Activated naive CD4-positive, alpha-beta T cell treated with anti-CD3 and anti-CD28 coated beads, Interleukin-2, amount 50 U/mL, for 72 hours (primary cell): ENCODE results near the gene BIVM. TPM values are rescaled to one million over a fixed set of nuclear protein-coding genes. Genes with fewer than 3 reads are reported as not detected.
A peak's percentile ranks its signal among the peaks of the same experiment; 100 is the strongest.

Experiments
- ATAC-seq, 2 donors: fragments of 150-1000 bp; cut with Tn5 transposase; 2 replicates each; pipeline ENCODE4 v1.10.0; 2021; ENCODE audit warnings: mild to moderate bottlenecking in 2 of 2, moderate library complexity in 2 of 2
- DNase-seq, 2 donors: peaks; one replicate each; pipeline ENCODE4 v3.0.0; 2021 to 2022; ENCODE audit warnings: low spot score in 2 of 2
- H3K27ac Mint-ChIP-seq, 2 donors: one replicate each; pipeline ENCODE4 v1.8.0; 2022; ENCODE audit warnings: mild to moderate bottlenecking in 2 of 2, mixed read lengths in 2 of 2
- H3K36me3 Mint-ChIP-seq, 2 donors: one replicate each; pipeline ENCODE4 v1.8.0; 2022; ENCODE audit warnings: mixed read lengths in 2 of 2
- H3K9me3 Mint-ChIP-seq, 2 donors: one replicate each; pipeline ENCODE4 v1.8.0; 2022; ENCODE audit warnings: mixed read lengths in 2 of 2
- total RNA-seq, 2 donors: library from RNA; stranded (reverse); gene quantifications; one replicate each; pipeline ENCODE4 v1.2.3, GENCODE V29; 2022

The BIVM gene, protein sequence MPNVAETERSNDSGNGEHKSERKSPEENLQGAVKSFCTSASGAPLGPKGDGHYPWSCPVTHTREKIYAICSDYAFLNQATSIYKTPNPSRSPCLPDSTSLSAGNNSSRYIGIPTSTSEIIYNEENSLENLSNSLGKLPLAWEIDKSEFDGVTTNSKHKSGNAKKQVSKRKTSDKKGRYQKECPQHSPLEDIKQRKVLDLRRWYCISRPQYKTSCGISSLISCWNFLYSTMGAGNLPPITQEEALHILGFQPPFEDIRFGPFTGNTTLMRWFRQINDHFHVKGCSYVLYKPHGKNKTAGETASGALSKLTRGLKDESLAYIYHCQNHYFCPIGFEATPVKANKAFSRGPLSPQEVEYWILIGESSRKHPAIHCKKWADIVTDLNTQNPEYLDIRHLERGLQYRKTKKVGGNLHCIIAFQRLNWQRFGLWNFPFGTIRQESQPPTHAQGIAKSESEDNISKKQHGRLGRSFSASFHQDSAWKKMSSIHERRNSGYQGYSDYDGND
- 10 to 100 TPM in 1 of 2 donors, 1 to 10 TPM in 1; 4.6 to 17.9 TPM for total RNA-seq

DNA sequence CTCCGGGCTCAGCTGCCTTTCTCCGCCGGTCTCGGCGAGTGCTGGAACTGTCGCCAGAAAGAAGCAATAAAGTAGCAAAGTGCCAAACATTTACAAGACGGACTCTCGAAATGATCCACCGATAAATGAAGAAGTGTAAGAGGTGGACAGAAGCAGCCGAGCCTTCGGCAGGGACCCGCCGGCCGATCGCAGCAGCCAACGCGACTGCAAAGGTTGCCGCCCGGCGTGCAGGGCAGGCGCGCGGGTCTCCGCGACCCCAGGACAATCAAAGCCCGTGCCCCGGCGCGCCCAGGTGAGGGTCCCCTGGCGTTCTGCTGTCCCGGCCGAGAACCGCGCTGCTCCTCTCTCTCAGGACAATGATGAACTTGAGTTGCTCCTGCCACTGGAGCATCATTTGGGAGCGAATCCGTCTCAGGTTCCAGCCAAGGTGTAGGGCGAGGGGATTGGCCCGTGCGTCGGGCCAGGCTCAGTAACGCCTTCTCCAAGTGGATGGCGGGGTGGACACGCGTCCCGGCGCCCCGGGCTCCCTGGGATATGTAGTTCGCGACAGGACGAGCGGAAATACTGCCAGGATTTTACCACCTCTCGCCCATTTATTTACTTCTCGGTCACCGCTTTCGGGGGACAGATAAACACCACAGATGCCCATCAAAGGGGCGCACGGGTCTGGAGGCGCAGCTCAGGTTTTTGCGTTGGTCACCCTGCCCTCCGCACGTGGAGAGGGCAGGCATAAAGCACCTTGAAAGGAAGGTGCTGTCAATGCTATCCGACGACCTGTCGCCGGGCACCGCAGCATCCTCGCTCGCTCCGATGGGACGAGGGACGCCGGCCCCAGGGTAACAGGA lies at the start of gene BIVM, which contains the start of gene POGLUT2:
BIVM (plus strand) TSS at position 539 of the 845 bp plus-strand sequence. CDS start 8,149 bp downstream, outside the sequence.
POGLUT2 (minus strand) TSS at position 396 of the 845 bp plus-strand sequence; CDS start at position 90, 306 bp downstream.
- Mint-ChIP-seq H3K36me3 (peaks cover 5 to 13% of the 10 kb centered on the region in 2 donors), H3K9me3 (no peaks in the 10 kb centered on the region), H3K27ac (peak within 1 kb of the TSS; percentile 72 to 82)
- ATAC-seq (peak; percentile 69 to 93), DNase-seq (peak; percentile 63 to 81)

DNA sequence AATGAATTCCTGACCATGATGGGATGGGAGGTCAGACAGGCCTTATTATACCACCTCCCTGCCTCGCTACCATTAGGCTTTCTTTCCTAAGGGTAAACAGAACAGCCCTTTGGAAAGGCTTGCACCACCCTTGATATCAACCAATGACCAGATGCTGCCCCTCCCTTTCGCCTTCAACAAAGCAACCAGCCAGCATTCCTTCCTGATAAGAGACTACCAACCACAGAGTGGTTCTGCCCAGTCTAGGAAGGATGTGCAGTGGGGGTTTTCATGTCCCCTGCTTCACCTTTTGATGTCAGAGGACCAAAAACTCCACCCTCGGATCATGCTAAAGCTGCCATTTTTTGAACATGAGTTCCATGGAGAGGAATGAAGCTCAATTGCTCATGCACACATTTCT lies 47.0 kb upstream of the BIVM start:
- ATAC-seq (no peak), DNase-seq (no peak)
- H3K9me3 Mint-ChIP-seq, result peaks cover 5% of the 10 kb centered on the region in 2 donors
- peaks cover 21 to 26% of the 10 kb centered on the region in 2 donors for H3K36me3 Mint-ChIP-seq
- no peak overlapping the region for H3K27ac Mint-ChIP-seq

DNA sequence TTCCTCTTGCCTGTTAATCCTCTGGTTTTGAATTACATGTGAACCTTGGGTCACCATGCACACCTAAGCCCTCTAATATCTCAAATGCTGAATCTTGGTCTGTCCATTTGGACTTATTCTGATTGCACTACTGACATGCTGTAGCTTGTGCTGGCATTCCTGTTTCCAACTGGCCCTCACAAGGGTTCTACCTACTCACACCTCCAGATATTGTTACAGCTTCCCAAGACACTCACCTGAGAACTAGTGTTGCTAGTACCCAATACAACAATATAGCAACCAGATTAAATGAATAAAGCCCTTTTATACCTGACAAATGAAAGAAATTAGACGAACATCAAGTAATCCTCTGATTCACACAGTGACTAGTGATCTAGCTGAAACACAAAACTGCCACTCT lies 41.9 kb upstream of the BIVM start:
- no peaks in the 10 kb centered on the region for H3K9me3 Mint-ChIP-seq
- no peak overlapping the region for H3K27ac Mint-ChIP-seq
- ATAC-seq, result no peak
- no peaks in the 10 kb centered on the region for H3K36me3 Mint-ChIP-seq
- DNase-seq, result no peak

DNA sequence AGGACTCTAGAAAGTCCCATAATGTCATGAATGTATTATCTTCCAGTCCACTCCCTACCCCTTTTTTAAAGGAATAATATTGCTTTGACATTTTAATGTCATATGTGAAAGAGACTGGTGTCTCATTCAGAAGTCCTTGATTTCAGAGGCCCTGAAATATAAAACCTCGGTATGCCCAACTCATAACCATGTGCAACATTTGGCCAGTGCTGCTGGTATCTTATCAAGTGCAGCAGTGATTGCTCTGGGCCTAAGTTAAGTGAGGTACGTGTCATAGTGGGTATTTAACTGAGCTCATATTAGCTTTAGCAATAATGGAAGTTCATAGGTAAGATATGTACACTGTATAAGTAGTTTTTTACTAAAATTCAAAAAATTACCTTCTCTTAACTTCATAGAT lies 40.1 kb upstream of the BIVM start:
- no peaks in the 10 kb centered on the region for H3K36me3 Mint-ChIP-seq
- H3K27ac Mint-ChIP-seq, result no peak overlapping the region
- H3K9me3 Mint-ChIP-seq, result no peaks in the 10 kb centered on the region
- DNase-seq (no peak), ATAC-seq (no peak)

DNA sequence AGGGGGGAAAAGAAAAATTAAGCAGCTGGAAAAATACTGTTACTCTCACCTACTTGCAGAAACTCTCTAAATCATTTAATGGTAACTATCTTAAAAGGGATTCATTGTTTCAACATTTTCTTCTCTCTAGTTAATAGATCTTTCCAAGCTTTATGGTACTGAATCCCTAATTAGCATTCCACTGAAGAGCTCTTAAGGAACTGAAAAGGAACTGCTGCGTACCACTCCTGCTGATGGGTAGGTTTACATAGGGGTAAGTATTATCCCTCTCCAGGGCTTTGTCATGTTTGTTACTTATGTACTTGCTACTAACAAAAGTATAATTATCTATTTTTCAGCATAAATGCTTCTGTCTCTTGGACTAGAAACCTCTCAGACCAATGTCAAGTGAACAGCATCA lies 37.8 kb upstream of the BIVM start:
- DNase-seq, result no peak
- H3K27ac Mint-ChIP-seq, result no peak overlapping the region
- no peak for ATAC-seq
- H3K9me3 Mint-ChIP-seq, result no peaks in the 10 kb centered on the region
- no peaks in the 10 kb centered on the region for H3K36me3 Mint-ChIP-seq

DNA sequence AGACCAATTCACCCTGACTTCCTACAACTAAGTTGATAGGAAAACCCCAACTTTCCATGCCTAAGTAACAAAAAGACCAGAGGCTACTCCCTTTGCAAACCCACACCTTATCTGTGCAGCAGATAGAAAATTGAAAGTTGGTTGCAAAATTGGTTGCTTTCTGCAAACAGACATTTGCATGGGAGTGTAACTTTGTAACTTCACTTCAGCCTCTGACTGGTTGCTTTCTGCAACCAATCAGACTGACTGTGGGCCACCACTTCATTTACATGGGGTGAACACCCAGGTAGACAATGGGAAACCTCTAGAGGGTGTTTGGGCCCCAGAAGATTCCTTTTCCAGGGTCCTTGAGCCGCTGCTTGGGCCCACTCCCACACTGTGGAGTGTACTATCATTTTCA lies 35.2 kb upstream of the BIVM start:
- no peaks in the 10 kb centered on the region for H3K9me3 Mint-ChIP-seq
- no peak overlapping the region for H3K27ac Mint-ChIP-seq
- DNase-seq (no peak), ATAC-seq (no peak)
- H3K36me3 Mint-ChIP-seq, result peaks cover 0 to 6% of the 10 kb centered on the region in 2 donors

DNA sequence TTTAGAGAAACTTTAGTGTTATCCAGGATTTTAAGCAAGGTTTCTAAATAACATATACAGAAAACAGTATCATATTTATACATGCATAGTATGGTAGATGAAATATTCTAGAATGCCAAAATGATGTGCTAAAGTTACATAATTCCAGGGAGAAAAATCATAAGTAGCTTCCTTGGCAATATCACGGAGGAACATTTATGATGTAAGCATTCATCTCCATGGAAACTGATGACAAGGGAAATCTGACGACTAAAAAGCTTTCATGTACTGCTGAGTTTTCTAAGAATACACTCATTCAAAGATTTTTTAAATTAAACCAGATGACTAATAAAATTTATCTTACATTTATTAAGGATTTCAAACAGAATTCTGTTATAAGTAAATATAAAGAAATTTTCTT lies 30.0 kb upstream of the BIVM start:
- H3K9me3 Mint-ChIP-seq, result no peaks in the 10 kb centered on the region

DNA sequence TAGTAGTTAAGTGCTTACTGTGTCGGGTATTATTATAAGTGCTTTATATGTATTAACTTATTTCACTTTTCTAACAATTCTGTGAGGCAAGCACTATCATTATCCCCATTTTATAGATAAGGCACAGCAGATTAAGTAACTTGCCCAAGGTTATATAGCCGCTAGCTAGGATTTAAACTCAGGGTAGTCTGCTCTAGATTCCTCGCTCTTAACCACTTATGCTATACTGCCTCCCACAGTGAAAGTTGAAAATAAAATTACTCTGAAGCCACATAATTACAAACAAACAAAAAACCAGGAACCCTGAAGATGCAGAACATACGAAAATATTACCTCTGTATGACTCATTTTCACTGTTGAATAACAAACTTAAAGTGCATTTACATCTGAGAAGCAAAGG lies 29.2 kb upstream of the BIVM start:
- no peak for ATAC-seq
- no peak for DNase-seq
- no peaks in the 10 kb centered on the region for H3K9me3 Mint-ChIP-seq
- peaks cover 13 to 30% of the 10 kb centered on the region in 2 donors for H3K36me3 Mint-ChIP-seq
- no peak overlapping the region for H3K27ac Mint-ChIP-seq

More for the DNA sequence above, 30.0 kb upstream of the BIVM start:
- Mint-ChIP-seq H3K36me3 (peaks cover 6 to 22% of the 10 kb centered on the region in 2 donors), H3K27ac (no peak overlapping the region)
- DNase-seq, result no peak
- no peak for ATAC-seq

DNA sequence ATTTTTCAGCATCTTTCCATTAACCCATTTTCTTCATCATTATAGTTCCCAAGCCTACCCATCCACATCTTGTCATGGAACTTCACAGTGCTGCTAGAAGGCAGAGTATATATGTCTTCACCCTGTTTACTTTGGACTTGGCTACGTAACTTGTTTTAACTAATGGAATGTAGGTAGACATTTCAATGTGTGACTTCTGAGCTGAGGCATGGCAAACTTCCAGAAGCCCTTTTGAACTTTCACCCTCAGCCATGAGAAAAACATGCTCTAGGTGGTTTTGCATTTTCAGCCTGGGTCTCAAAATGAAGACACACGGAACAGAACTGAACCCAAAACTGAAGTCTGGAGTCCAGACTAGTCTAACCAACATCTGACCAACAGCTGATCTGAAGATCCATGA lies 28.5 kb upstream of the BIVM start:
- no peaks in the 10 kb centered on the region for H3K9me3 Mint-ChIP-seq
- peaks cover 18 to 30% of the 10 kb centered on the region in 2 donors for H3K36me3 Mint-ChIP-seq
- DNase-seq (no peak), ATAC-seq (no peak)
- H3K27ac Mint-ChIP-seq, result no peak overlapping the region

DNA sequence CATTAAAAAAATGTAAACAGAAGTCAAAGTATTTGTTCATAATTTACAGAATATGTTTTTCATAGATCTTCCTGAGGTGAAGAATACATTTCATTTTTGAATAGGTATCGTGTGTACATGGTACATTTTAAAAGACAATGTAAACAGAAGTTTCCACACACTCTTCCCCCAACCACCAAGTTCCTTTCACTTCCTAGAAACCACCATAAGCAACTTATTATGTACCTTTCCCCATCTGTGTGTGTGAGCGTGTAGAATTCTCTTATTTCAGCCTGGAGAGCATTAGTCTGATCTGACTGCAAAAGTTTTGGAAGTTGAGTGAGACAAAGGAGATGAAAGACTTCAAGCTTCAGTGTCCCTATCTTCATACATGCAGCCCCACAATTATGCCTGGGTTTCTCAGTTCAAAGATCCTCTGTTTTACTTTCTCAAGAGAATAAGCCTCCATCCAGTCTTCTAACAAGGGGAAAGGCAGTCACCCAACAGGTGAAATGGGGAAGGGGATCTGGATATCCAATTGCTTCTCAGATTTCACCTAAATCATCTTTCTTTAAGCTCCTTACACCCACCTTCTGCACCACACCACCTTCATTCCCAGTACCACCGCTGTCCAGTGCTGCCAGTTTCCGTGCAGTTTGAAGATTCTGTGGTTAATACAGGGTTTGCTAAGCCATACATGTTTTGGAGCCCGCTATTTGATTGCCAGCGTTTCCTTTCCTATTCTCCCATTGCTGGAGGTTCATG lies 27.4 kb upstream of the BIVM start:
- Mint-ChIP-seq H3K27ac (no peak overlapping the region), H3K9me3 (no peaks in the 10 kb centered on the region), H3K36me3 (peaks cover 18 to 30% of the 10 kb centered on the region in 2 donors)
- DNase-seq (no peak), ATAC-seq (no peak)

DNA sequence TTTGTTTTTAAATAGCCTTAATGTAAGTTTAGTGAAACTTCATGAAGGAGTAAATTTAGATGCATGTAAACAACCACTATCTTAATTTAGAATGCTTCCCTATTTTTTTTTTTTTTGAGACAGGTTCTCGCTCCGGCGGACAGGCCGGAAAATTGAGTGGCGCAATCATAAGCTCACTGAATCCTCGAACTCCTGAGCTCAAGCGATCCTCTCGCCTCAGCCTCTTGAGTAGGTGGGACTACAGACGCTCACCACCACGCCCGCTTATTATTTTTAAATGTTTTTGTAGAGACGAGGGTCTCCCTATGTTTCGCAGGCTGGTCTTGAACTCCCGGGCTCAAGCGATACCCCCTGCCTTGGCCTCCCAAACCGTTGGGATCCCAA lies 26.9 kb upstream of the BIVM start:
- Mint-ChIP-seq H3K27ac (peak overlapping the region in 1 of 2 donors; percentile 93), H3K9me3 (no peaks in the 10 kb centered on the region), H3K36me3 (peaks cover 18 to 27% of the 10 kb centered on the region in 2 donors)
- ATAC-seq (no peak), DNase-seq (no peak)

DNA sequence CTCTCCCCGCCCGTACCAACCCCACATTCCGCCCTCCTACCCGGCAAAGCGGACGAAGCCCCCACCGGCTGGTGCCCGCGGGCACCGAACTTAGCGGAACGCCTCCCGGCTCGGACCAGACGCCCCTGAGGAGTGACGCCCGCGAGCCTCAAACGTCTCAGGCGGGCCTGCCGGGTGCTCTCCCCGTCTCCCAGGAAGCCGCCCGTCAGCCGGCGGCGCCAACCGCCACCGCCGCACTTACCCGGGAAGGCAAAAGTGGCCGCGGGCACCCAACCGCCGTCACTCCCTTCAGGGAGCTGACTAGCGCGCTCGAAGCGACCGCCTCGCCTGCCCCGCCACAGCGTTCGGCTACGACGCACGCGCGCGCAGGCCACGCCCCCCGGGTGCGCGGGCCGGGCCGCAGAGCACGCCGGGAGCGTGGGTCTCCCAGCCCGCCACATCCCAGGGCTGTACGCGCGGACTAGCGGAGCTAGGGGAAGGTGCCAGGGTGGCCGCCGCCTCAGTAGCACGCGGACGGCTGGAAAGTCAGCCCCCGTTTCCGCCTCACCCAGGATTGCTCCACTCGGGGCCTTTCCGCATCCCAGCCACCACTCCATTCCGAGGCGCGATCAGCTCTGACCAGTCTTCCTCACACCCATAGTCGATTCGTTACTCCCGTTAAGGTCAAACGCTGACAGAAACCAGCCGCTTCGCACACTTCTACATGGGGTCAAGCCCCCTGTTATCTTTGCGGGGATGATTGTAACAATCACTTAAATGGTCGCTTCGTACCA lies 25.3 kb upstream of the BIVM start, which contains the start of gene TEX30:
TEX30 (minus strand) TSS at position 346 of the 773 bp plus-strand sequence. CDS start 3,760 bp downstream, outside the sequence.
- ATAC-seq, result peak; percentile 91 to 97
- peak; percentile 92 for DNase-seq
- H3K9me3 Mint-ChIP-seq, result no peaks in the 10 kb centered on the region
- H3K36me3 Mint-ChIP-seq, result peaks cover 18 to 24% of the 10 kb centered on the region in 2 donors
- H3K27ac Mint-ChIP-seq, result peak within 1 kb of the TSS; percentile 88 to 93

DNA sequence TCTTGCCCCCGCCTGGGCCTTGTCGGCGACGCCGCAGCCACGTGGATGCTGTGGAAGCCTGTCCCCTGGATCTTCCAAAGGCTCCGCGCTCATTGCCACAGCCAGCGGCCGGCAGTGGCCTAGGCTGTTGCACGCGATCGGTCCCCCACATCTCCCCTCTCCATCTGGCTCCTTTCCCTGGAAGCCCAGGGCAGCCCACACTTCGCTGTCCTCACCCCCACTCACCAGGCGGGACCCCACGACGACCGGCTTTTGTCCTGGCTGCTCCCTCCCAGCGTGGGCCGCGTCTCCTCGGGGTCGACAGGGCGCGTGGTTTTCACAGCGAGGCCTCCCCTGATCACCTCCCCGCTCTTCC lies 24.7 kb upstream of the BIVM start:
- no peak for DNase-seq
- no peak for ATAC-seq
- H3K27ac Mint-ChIP-seq, result peak overlapping the region; percentile 70 to 93
- H3K36me3 Mint-ChIP-seq, result peaks cover 18 to 24% of the 10 kb centered on the region in 2 donors
- H3K9me3 Mint-ChIP-seq, result no peaks in the 10 kb centered on the region

DNA sequence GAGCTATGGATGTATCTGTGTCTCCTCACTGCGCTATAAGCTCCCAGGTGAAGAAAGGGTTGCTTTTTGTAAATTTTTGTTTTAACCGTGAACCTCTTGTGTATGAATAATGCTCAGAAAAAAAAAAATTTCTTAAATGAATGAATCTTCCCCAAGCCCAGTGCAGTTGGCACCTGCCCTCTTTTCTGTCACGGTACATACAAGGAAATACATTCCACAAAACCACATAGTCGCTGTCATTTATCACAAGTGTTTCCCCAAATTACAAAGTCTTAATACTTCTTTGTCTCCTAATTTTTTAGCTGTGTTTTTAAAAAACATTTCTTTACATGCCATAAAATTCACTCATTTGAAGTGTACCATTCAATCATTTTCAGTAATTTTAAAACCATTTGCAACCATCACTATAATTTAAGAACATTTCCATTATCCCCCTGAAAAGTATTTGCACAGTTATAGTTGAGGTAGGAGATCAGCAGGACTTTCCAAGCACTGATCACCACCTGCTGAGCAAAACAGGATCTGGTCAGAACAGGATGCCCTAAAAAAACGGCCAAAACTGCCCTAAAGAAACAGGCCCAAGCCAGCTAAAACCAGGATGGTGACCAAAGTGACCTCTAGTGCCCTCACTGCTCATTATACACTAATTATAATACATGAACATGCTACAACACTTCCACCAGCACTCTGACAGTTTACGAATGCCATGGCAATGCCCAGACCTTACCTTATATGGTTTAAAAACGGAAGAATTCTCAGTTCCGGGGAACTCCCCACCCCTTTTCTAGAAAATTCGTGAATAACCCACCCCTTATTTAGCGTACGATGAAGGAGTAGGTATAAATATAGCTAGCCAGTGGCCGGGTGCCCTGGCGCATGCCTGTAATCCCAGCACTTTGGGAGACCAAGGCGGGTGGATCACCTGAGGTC lies 24.1 kb upstream of the BIVM start:
- DNase-seq (no peak), ATAC-seq (no peak)
- peaks cover 18 to 24% of the 10 kb centered on the region in 2 donors for H3K36me3 Mint-ChIP-seq
- no peaks in the 10 kb centered on the region for H3K9me3 Mint-ChIP-seq
- H3K27ac Mint-ChIP-seq, result peak overlapping the region; percentile 70 to 93

DNA sequence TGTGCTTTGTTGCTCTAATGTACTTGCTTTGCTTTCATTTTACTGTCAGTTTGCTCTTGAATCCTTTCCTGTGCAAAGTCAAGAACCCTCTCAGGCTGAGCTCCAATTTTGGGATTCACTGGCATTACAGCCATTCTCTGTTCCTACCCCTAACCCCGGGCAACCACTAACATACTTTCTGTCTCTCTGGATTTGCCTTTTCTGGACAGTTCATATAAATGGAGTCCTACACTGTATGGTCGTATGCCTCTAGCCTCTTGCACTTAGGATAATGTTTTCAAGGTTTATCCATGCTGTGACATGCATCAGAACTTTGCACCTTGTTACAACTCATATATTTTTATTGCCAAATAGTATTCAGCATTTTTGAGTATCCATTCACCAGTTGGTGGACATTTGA lies 22.6 kb upstream of the BIVM start:
- H3K36me3 Mint-ChIP-seq, result peaks cover 27 to 29% of the 10 kb centered on the region in 2 donors
- H3K27ac Mint-ChIP-seq, result no peak overlapping the region
- ATAC-seq (no peak), DNase-seq (no peak)
- H3K9me3 Mint-ChIP-seq, result no peaks in the 10 kb centered on the region
